ENCODE measurements around the gene NBEA. TPM values are rescaled to one million over a fixed set of nuclear protein-coding genes. Genes with fewer than 3 reads are reported as not detected.

NBEA gene
- total RNA-seq, 1 donor from 2014 or later, result 10.8 TPM

DNA sequence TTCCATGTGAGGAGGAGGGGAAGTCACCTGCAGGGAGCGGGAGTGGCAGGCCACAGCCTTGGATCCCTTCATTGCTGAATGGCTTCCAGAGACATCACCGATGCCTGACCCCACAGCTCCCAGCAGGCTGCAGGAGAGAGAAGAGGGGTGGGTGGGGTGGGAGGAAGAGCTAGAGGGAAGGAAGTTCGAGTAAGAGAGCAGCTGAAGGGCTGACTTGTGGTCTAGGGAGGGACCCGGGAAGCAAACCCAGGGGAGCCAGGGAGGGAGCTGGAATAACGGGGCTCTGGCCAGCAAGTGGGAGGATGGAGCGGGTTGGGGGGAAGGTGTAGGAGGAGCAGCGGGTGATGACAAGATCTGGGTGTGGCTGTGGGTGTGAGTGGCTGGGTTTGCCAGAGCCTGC, 764.2 kb downstream of the NBEA start:
- no peaks in the 10 kb centered on the region for H3K36me3 Mint-ChIP-seq (ENCODE audit: low read depth)
- TF ChIP-seq CTCF (conservative IDR thresholded peaks at IDR 0.05), result no peak
- H3K9me3 Mint-ChIP-seq, result peaks cover 5% of the 10 kb centered on the region
- H3K4me3 Mint-ChIP-seq, result no peak overlapping the region
- DNase-seq (ENCODE audit: low read depth, low spot score), result no peak
- peaks cover 10% of the 10 kb centered on the region for H3K4me1 Mint-ChIP-seq
- peaks cover 3% of the 10 kb centered on the region for H3K27me3 Mint-ChIP-seq (ENCODE audit: low read depth)
- H3K27ac Mint-ChIP-seq (ENCODE audit: unreplicated experiment), result no peak overlapping the region

DNA sequence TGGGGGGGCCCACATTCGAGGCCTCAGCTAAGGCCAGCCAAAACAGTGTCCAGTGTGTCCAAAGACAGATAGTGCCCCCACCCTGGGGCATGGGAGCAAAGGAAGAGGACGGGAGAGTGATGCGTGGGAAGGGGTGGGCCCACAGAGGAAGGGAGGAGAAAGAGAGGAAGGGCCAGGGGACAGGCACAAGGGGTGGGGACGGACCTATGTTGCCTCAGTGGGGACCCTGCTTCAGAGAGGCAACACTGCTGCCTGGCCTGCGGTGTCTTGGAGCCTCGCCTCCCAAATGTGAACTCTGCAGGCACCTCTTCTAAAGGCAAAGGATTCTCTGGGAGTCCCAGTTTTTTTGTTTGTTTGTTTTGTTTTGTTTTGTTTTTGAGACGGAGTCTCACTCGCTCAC, 764.7 kb downstream of the NBEA start:
- Mint-ChIP-seq H3K4me3 (no peak overlapping the region), H3K27me3 (ENCODE audit: low read depth) (peaks cover 3% of the 10 kb centered on the region), H3K4me1 (peaks cover 10% of the 10 kb centered on the region), H3K27ac (ENCODE audit: unreplicated experiment) (no peak overlapping the region), H3K9me3 (peaks cover 5% of the 10 kb centered on the region), H3K36me3 (ENCODE audit: low read depth) (no peaks in the 10 kb centered on the region)
- no peak for TF ChIP-seq CTCF (conservative IDR thresholded peaks at IDR 0.05)
- DNase-seq (ENCODE audit: low read depth, low spot score), result no peak

DNA sequence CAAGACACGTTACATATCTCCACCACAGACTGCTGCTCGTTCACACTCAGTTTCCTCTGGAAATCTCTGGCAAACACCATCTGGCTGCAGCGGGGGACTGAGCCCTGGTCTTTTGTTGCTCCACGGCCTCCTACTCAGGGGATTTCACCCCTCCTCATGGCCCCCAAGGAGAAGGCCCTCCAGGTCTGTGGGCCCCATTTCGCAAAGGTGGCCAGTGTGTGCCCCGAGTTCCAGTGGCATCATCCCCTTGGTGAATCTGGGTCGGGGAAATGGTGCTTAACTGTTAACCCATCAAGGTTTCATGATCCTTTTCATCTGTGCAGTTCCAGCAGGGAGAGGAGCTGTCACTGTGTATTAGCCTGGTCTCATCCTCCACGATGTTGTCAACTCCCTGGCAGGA, 769.8 kb downstream of the NBEA start:
- no peak overlapping the region for H3K27ac Mint-ChIP-seq (ENCODE audit: unreplicated experiment)

GRCh38 chr13:35712907-35713761, 771.1 kb downstream of the NBEA start:
- no peaks in the 10 kb centered on the region for H3K9me3 Mint-ChIP-seq
- H3K4me1 Mint-ChIP-seq, result peaks cover 49% of the 10 kb centered on the region
- no peak for TF ChIP-seq CTCF (conservative IDR thresholded peaks at IDR 0.05)
- no peak overlapping the region for H3K27ac Mint-ChIP-seq (ENCODE audit: unreplicated experiment)
- no peak for DNase-seq (ENCODE audit: low read depth, low spot score)
- H3K27me3 Mint-ChIP-seq (ENCODE audit: low read depth), result no peaks in the 10 kb centered on the region
- no peak overlapping the region for H3K4me3 Mint-ChIP-seq
- no peaks in the 10 kb centered on the region for H3K36me3 Mint-ChIP-seq (ENCODE audit: low read depth)

More for the DNA sequence above, 769.8 kb downstream of the NBEA start:
- H3K4me3 Mint-ChIP-seq, result no peak overlapping the region
- no peaks in the 10 kb centered on the region for H3K36me3 Mint-ChIP-seq (ENCODE audit: low read depth)
- H3K4me1 Mint-ChIP-seq, result peaks cover 49% of the 10 kb centered on the region
- TF ChIP-seq CTCF (conservative IDR thresholded peaks at IDR 0.05), result no peak
- H3K27me3 Mint-ChIP-seq (ENCODE audit: low read depth), result no peaks in the 10 kb centered on the region
- DNase-seq (ENCODE audit: low read depth, low spot score), result no peak
- H3K9me3 Mint-ChIP-seq, result no peaks in the 10 kb centered on the region

- Mint-ChIP-seq H3K4me3 (peak overlapping the region; percentile 11), H3K9me3 (no peaks in the 10 kb centered on the region), H3K4me1 (peaks cover 48% of the 10 kb centered on the region), H3K27me3 (ENCODE audit: low read depth) (no peaks in the 10 kb centered on the region), H3K27ac (ENCODE audit: unreplicated experiment) (no peak overlapping the region), H3K36me3 (ENCODE audit: low read depth) (no peaks in the 10 kb centered on the region)
- no peak for TF ChIP-seq CTCF (conservative IDR thresholded peaks at IDR 0.05)
- no peak for DNase-seq (ENCODE audit: low read depth, low spot score)
These were observed 772.1 kb downstream of the NBEA start for GRCh38 chr13:35714121-35714520.
